K562 (cell line): ENCODE results near the gene IFI16. TPM values are rescaled to one million over a fixed set of nuclear protein-coding genes. Genes with fewer than 3 reads are reported as not detected.

Source experiments
- ATF2 ChIP-seq: sonication (generic); formaldehyde crosslinking; IDR thresholded peaks from 2 replicates; pipeline ENCODE4 v1.8.1; 2022; ENCODE audit warnings: missing genetic modification reagents
- C11orf30 ChIP-seq: fragments of 450-650 bp; IDR thresholded peaks from 2 replicates; pipeline ENCODE4 v1.6.1; 2016; ENCODE audit warnings: low read depth, mild to moderate bottlenecking
- DMBX1 ChIP-seq: fragments of 250-450 bp; sonication (Bioruptor Pico); IDR thresholded peaks from 2 replicates; pipeline ENCODE4 v1.8.0; 2022; ENCODE audit warnings: inconsistent platforms, mild to moderate bottlenecking, moderate library complexity, borderline replicate concordance
- ELF2 ChIP-seq: fragments of 250-450 bp; sonication (Bioruptor Pico); IDR thresholded peaks from 2 replicates; pipeline ENCODE4 v1.5.0; 2021; ENCODE audit warnings: mild to moderate bottlenecking
- KLF1 ChIP-seq: fragments of 450-650 bp; IDR thresholded peaks from 2 replicates; pipeline ENCODE4 v1.6.1; 2016; ENCODE audit warnings: missing genetic modification characterization, missing compliant biosample characterization
- MECOM ChIP-seq: fragments of 250-450 bp; sonication (Bioruptor Pico); IDR thresholded peaks from 2 replicates; pipeline ENCODE4 v1.8.0; 2022; ENCODE audit warnings: inconsistent platforms
- MYC ChIP-seq, 2 experiments: fragments of 250-450 bp in 1 of 2; sonication (Bioruptor Pico) in 1 of 2; IDR thresholded peaks; 2 replicates each; pipeline versions ENCODE4 v1.5.1 to v1.6.1; 2012 to 2021; ENCODE audit warnings: low read depth in 2 of 2, borderline replicate concordance in 1 of 2, improper control_type of control experiment in 1 of 2, low read length in 1 of 2, mild to moderate bottlenecking in 1 of 2, moderate library complexity in 1 of 2
- NR2C2 ChIP-seq, 2 experiments: fragments of 200-800 bp in 1 of 2; sonication (Bioruptor generic) in 1 of 2; sonication (generic) in 1 of 2; formaldehyde crosslinking in 1 of 2; IDR thresholded peaks; 2 replicates each; pipeline versions ENCODE4 v1.6.1 to v1.8.0; 2016 to 2022; ENCODE audit warnings: mild to moderate bottlenecking in 1 of 2, missing compliant biosample characterization in 1 of 2, missing genetic modification characterization in 1 of 2, missing genetic modification reagents in 1 of 2
- PATZ1 ChIP-seq: fragments of 250-450 bp; sonication (Bioruptor Pico); IDR thresholded peaks from 2 replicates; pipeline ENCODE4 v1.5.0; 2020; ENCODE audit warnings: mild to moderate bottlenecking, borderline replicate concordance
- POLR2H ChIP-seq: IDR thresholded peaks from 2 replicates; pipeline ENCODE4 v1.6.1; 2016; ENCODE audit warnings: missing genetic modification characterization, low read depth, mild to moderate bottlenecking, control low read depth, missing compliant biosample characterization, moderate library complexity
- TRIM24 ChIP-seq, 2 experiments: fragments of 450-650 bp; IDR thresholded peaks; 2 replicates each; pipeline ENCODE4 v1.6.1; 2016
- TRIM25 ChIP-seq: fragments of 450-650 bp; IDR thresholded peaks from 2 replicates; pipeline ENCODE4 v1.7.0; 2016; ENCODE audit warnings: borderline replicate concordance
- TSHZ1 ChIP-seq: fragments of 250-450 bp; sonication (Bioruptor Pico); IDR thresholded peaks from 2 replicates; pipeline ENCODE4 v1.4.0; 2020; ENCODE audit warnings: mild to moderate bottlenecking, moderate library complexity
- ZNF133 ChIP-seq: fragments of 250-450 bp; sonication (Bioruptor Pico); IDR thresholded peaks from 2 replicates; pipeline ENCODE4 v1.4.0; 2020; ENCODE audit warnings: mild to moderate bottlenecking
- ZNF217 ChIP-seq: sonication (generic); formaldehyde crosslinking; IDR thresholded peaks from 2 replicates; pipeline ENCODE4 v1.8.0; 2022; ENCODE audit warnings: mild to moderate bottlenecking, missing genetic modification reagents
- ZNF551 ChIP-seq: fragments of 250-450 bp; sonication (Bioruptor Pico); IDR thresholded peaks from 2 replicates; pipeline ENCODE4 v1.5.0; 2021; ENCODE audit warnings: mild to moderate bottlenecking, moderate library complexity
- polyA plus RNA-seq, 8 experiments: library from polyadenylated mRNA; depleted of rRNA in 4 of 8; stranded (reverse) in 5 of 8; unstranded in 3 of 8; fragments of >200 nt; fragmentation: Nextera tagmentation in 2 of 8; fragmentation: Illumina TruSeq in 1 of 8; extraction: Ambion mirVana in 2 of 8; extraction: Trizol in 1 of 8; gene quantifications; 2 replicates each; pipeline versions ENCODE4 v1.2.1 to v1.2.3, GENCODE V29; 2011 to 2014; ENCODE audit warnings: inconsistent platforms in 1 of 8, missing spikeins in 1 of 8
- total RNA-seq, 7 experiments: library from RNA; depleted of rRNA in 6 of 7; stranded (reverse); fragments of >200 nt in 6 of 7; fragmentation: Illumina TruSeq in 2 of 7; extraction: Trizol in 2 of 7; gene quantifications; 2 replicates each; pipeline versions ENCODE4 v1.2.1 to v1.2.3, GENCODE V29; 2011 to 2021; ENCODE audit warnings: low replicate concordance in 1 of 7
- TF ChIP-seq, protein P1 (sequence below), 2 experiments: fragments of 450-650 bp; conservative IDR thresholded peaks; 2 replicates each; pipeline ENCODE4 v1.6.1; 2017; ENCODE audit warnings: mild to moderate bottlenecking in 2 of 2, moderate library complexity in 2 of 2

Gene IFI16
- total and polyA plus RNA-seq, 9 of the 15 experiments (the other 6 are each of a cell fraction or from before 2014, with no cell fraction given) = 0.70 to 2.8 (median 1.6) TPM

GRCh38 chr1:159015440-159015909 is 5.8 kb downstream of the IFI16 start (continued):
- TF ChIP-seq ZNF217 (CRISPR knock-in tag) = no peak
- peak; percentile 66; the same call in 1 of the 2 replicates for TF ChIP-seq NR2C2 (CRISPR knock-in tag; IDR thresholded peaks at IDR 0.05)
- TF ChIP-seq NR2C2 (tag; IDR thresholded peaks at IDR 0.05) = peak; percentile 84
- peak; percentile 68 for TF ChIP-seq POLR2H
- TF ChIP-seq MYC (IDR thresholded peaks at IDR 0.05; ENCODE audit: low read depth, low read length) = peak; percentile 96
- no peak; the same call in 1 of the 2 replicates for TF ChIP-seq MYC (CRISPR knock-in tag; IDR thresholded peaks at IDR 0.05; ENCODE audit: borderline replicate concordance, low read depth)
- no peak for TF ChIP-seq MECOM
- no peak for TF ChIP-seq ZNF133
- no peak for TF ChIP-seq ATF2 (CRISPR knock-in tag)
- no peak for TF ChIP-seq TRIM25
- TF ChIP-seq TRIM24 (IDR thresholded peaks at IDR 0.05) = peak; percentile 24 to 36; a peak in 1 of 4 replicates
- no peak for TF ChIP-seq TSHZ1 (CRISPR knock-in tag)
- TF ChIP-seq ZNF551 (CRISPR knock-in tag) = no peak
- no peak for TF ChIP-seq KLF1
- no peak for TF ChIP-seq C11orf30
- peak; percentile 95 for TF ChIP-seq DMBX1 (CRISPR knock-in tag)
- TF ChIP-seq, protein P1, sequence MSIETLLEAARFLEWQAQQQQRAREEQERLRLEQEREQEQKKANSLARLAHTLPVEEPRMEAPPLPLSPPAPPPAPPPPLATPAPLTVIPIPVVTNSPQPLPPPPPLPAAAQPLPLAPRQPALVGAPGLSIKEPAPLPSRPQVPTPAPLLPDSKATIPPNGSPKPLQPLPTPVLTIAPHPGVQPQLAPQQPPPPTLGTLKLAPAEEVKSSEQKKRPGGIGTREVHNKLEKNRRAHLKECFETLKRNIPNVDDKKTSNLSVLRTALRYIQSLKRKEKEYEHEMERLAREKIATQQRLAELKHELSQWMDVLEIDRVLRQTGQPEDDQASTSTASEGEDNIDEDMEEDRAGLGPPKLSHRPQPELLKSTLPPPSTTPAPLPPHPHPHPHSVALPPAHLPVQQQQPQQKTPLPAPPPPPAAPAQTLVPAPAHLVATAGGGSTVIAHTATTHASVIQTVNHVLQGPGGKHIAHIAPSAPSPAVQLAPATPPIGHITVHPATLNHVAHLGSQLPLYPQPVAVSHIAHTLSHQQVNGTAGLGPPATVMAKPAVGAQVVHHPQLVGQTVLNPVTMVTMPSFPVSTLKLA (conservative IDR thresholded peaks at IDR 0.05) = peak; percentile 74 to 77
- TF ChIP-seq ELF2 (CRISPR knock-in tag) = peak; percentile 66
- no peak for TF ChIP-seq PATZ1 (CRISPR knock-in tag)
